ENCODE results near the gene KIAA1217. TPM values are rescaled to one million over a fixed set of nuclear protein-coding genes. Genes with fewer than 3 reads are reported as not detected.

Gene KIAA1217
- polyA plus RNA-seq, 2 of the 4 experiments (the other 2 are of a cell fraction), result 1.5 to 2.7 TPM

DNA sequence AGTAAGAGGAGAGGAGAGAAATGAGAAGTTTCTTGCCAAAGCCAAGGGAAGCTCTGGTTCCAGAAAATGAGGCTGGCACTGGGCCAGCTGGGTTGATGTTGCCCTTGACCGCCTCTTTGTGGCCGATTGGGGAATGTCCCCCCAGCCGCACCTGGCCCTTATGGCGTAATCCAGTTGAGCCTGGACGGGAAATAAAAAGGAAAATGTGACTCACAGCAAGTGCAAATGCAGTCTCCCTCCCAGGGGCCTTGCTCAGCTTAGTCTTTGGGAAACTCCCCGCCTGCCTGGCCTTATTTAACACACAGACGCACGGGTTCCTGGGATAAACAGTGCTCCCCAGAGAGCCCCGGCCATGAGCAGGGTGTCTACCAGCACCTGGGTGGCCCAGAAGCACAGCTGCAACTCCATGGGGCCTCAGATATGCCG, 174.8 kb downstream of the KIAA1217 start:
- H3K4me1 ChIP-seq, result peaks cover 4% of the 10 kb centered on the region; the same call in 2 of the 3 replicates
- FAIRE-seq (no peak), DNase-seq (ENCODE audit: low read depth in 1 of 2, low spot score in 1 of 2) (peak; percentile 71 to 84), ATAC-seq (peak; percentile 91 to 94)
- H3K4me2 ChIP-seq, result peak overlapping the region; percentile 47
- POLR2A ChIA-PET, result interaction anchor here (0.7 kb wide), 1 partner anchor 83 kb away, joined by 4 read pairs; no protein-coding TSS in a partner anchor
- 4% methylated on average over 10 of the region's 10 CpGs for WGBS (ENCODE audit: missing lambda C conversion rate)
- peak overlapping the region in 1 of 2 experiments; percentile 64; a peak in 3 of 6 replicates for H3K27ac ChIP-seq
- no peaks in the 10 kb centered on the region for H3K9me3 ChIP-seq
- no peak for TF ChIP-seq ZNF302 (CRISPR knock-in tag; IDR thresholded peaks at IDR 0.05)
- no peak for TF ChIP-seq POLR2A (IDR thresholded peaks at IDR 0.05; ENCODE audit: low read length)
- peak; percentile 40; the same call in 1 of the 3 replicates for TF ChIP-seq SMC3 (IDR thresholded peaks at IDR 0.05)
- TF ChIP-seq RFX5 (IDR thresholded peaks at IDR 0.05), result no peak
- no peak for TF ChIP-seq FOSL2 (IDR thresholded peaks at IDR 0.05)
- TF ChIP-seq FOSL2 (CRISPR knock-in tag; IDR thresholded peaks at IDR 0.05), result peak; percentile 66
- no peak for TF ChIP-seq KDM1A (IDR thresholded peaks at IDR 0.05; ENCODE audit: low read depth)
- no peak for TF ChIP-seq POLR2AphosphoS2 (conservative IDR thresholded peaks at IDR 0.05; ENCODE audit: low read length)
- no peak for TF ChIP-seq HDAC2 (IDR thresholded peaks at IDR 0.05)
- no peak for TF ChIP-seq BHLHE40 (IDR thresholded peaks at IDR 0.05; ENCODE audit: low read depth, low read length)
- TF ChIP-seq RAD21 (conservative IDR thresholded peaks at IDR 0.05 in 1 of 2, IDR thresholded peaks at IDR 0.05 in 1 of 2), result peak; percentile 42 to 45; a peak in 4 of 5 replicates
- TF ChIP-seq PHF8 (IDR thresholded peaks at IDR 0.05; ENCODE audit: borderline replicate concordance, low read depth), result no peak
- TF ChIP-seq, protein P1, sequence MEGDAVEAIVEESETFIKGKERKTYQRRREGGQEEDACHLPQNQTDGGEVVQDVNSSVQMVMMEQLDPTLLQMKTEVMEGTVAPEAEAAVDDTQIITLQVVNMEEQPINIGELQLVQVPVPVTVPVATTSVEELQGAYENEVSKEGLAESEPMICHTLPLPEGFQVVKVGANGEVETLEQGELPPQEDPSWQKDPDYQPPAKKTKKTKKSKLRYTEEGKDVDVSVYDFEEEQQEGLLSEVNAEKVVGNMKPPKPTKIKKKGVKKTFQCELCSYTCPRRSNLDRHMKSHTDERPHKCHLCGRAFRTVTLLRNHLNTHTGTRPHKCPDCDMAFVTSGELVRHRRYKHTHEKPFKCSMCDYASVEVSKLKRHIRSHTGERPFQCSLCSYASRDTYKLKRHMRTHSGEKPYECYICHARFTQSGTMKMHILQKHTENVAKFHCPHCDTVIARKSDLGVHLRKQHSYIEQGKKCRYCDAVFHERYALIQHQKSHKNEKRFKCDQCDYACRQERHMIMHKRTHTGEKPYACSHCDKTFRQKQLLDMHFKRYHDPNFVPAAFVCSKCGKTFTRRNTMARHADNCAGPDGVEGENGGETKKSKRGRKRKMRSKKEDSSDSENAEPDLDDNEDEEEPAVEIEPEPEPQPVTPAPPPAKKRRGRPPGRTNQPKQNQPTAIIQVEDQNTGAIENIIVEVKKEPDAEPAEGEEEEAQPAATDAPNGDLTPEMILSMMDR (IDR thresholded peaks at IDR 0.05), result peak; percentile 27; the same call in 2 of the 3 replicates
- peak; percentile 36 to 83; a peak in 3 of 4 replicates for TF ChIP-seq CEBPB (IDR thresholded peaks at IDR 0.05)
- no peak overlapping the region for H3K4me3 ChIP-seq
- CTCF ChIA-PET, result interaction anchor here (0.8 to 2.1 kb wide), 8 partner anchors 8 to 135 kb away, joined by 3 to 6 read pairs (median 4); no protein-coding TSS in a partner anchor

DNA sequence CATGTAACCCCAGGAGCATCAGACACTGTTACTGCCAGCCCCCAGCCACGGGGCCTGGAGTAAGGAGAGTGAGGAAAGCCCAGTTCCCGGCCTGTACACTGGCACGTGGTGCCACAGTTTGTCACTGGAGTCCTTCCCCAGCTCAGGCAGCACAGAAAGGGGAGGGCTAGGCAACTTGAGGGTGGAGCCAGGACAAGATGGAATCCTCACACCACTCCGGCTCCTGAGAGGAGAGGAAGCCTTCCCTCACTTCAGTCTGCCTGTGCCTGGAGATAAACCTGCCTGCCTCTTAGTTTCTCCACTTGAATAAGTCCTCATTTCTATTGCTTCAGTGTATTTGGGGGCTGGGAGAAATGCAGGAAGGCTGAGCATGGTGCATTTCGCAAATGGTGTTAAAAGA, 176.0 kb downstream of the KIAA1217 start:
- POLR2A ChIA-PET, result no interaction called here
- Histone ChIP-seq H3K27ac (no peak overlapping the region), H3K4me1 (peaks cover 4% of the 10 kb centered on the region; the same call in 2 of the 3 replicates), H3K4me2 (no peak overlapping the region), H3K4me3 (no peak overlapping the region), H3K9me3 (no peaks in the 10 kb centered on the region)
- TF ChIP-seq, protein P2, sequence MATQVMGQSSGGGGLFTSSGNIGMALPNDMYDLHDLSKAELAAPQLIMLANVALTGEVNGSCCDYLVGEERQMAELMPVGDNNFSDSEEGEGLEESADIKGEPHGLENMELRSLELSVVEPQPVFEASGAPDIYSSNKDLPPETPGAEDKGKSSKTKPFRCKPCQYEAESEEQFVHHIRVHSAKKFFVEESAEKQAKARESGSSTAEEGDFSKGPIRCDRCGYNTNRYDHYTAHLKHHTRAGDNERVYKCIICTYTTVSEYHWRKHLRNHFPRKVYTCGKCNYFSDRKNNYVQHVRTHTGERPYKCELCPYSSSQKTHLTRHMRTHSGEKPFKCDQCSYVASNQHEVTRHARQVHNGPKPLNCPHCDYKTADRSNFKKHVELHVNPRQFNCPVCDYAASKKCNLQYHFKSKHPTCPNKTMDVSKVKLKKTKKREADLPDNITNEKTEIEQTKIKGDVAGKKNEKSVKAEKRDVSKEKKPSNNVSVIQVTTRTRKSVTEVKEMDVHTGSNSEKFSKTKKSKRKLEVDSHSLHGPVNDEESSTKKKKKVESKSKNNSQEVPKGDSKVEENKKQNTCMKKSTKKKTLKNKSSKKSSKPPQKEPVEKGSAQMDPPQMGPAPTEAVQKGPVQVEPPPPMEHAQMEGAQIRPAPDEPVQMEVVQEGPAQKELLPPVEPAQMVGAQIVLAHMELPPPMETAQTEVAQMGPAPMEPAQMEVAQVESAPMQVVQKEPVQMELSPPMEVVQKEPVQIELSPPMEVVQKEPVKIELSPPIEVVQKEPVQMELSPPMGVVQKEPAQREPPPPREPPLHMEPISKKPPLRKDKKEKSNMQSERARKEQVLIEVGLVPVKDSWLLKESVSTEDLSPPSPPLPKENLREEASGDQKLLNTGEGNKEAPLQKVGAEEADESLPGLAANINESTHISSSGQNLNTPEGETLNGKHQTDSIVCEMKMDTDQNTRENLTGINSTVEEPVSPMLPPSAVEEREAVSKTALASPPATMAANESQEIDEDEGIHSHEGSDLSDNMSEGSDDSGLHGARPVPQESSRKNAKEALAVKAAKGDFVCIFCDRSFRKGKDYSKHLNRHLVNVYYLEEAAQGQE (IDR thresholded peaks at IDR 0.05), result no peak
- TF ChIP-seq NR3C1 (IDR thresholded peaks at IDR 0.05), result no peak
- TF ChIP-seq, protein P3, sequence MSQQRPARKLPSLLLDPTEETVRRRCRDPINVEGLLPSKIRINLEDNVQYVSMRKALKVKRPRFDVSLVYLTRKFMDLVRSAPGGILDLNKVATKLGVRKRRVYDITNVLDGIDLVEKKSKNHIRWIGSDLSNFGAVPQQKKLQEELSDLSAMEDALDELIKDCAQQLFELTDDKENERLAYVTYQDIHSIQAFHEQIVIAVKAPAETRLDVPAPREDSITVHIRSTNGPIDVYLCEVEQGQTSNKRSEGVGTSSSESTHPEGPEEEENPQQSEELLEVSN (IDR thresholded peaks at IDR 0.05; ENCODE audit: borderline replicate concordance, low read depth), result no peak
- no peak for TF ChIP-seq PHF8 (IDR thresholded peaks at IDR 0.05; ENCODE audit: borderline replicate concordance, low read depth)
- no peak for TF ChIP-seq KDM1A (IDR thresholded peaks at IDR 0.05; ENCODE audit: low read depth)
- no peak for TF ChIP-seq CBX2 (IDR thresholded peaks at IDR 0.05; ENCODE audit: borderline replicate concordance, low read depth)
- TF ChIP-seq HDAC2 (IDR thresholded peaks at IDR 0.05), result no peak
- TF ChIP-seq RAD21 (conservative IDR thresholded peaks at IDR 0.05 in 1 of 2, IDR thresholded peaks at IDR 0.05 in 1 of 2), result no peak
- TF ChIP-seq MAZ (IDR thresholded peaks at IDR 0.05; ENCODE audit: borderline replicate concordance, low read depth, low read length), result no peak
- TF ChIP-seq CHD2 (IDR thresholded peaks at IDR 0.05; ENCODE audit: low read length, partially characterized antibody), result no peak
- TF ChIP-seq, protein P1 (IDR thresholded peaks at IDR 0.05), result no peak
- TF ChIP-seq ESRRA (IDR thresholded peaks at IDR 0.05; ENCODE audit: borderline replicate concordance, low read length), result no peak
- TF ChIP-seq, protein P4, sequence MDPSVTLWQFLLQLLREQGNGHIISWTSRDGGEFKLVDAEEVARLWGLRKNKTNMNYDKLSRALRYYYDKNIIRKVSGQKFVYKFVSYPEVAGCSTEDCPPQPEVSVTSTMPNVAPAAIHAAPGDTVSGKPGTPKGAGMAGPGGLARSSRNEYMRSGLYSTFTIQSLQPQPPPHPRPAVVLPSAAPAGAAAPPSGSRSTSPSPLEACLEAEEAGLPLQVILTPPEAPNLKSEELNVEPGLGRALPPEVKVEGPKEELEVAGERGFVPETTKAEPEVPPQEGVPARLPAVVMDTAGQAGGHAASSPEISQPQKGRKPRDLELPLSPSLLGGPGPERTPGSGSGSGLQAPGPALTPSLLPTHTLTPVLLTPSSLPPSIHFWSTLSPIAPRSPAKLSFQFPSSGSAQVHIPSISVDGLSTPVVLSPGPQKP (IDR thresholded peaks at IDR 0.05; ENCODE audit: low read depth, low read length), result no peak
- 44% methylated on average over 5 of the region's 5 CpGs for WGBS (ENCODE audit: missing lambda C conversion rate)
- CTCF ChIA-PET, result no interaction called here
- no peak for FAIRE-seq
- ATAC-seq, result no peak
- DNase-seq (ENCODE audit: low read depth in 1 of 2, low spot score in 1 of 2), result no peak
